ENCODE data around the gene KDM4E. TPM values are rescaled to one million over a fixed set of nuclear protein-coding genes. Genes with fewer than 3 reads are reported as not detected.

Gene KDM4E
- total and polyA plus RNA-seq, 9 of the 15 experiments (the other 6 are each of a cell fraction or from before 2014, with no cell fraction given), result 0.04 TPM; not detected in 8

DNA sequence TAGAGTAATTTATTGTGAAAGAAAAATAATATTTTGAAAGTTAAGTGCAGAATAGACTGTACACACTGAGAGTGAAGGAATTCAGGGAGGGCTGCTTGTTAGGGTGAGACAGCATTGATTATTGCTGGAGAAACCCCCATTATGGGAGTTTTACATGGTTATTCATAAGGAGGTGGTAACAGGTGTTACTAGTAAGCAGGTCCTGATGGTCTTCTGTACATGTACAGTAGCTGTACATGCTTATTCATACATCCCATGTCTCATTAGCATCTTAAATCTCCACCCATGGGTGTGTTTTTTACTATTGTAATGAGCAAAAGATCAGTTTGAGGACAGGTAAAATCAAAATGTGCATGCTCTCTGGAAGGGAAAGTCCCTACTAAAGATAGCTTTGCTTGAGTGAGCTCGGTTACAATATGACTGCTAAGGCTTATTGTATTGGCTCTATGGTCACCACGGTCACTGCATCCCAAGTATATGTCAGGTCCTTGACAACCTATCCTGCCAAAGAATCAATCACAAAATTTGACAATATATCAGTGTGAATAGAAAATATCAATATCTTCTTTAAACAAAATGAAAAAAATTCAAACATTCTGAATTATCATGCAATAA, 30.3 kb downstream of the KDM4E start:
- Histone ChIP-seq H3K4me1 (replicated peaks in 1 of 2; ENCODE audit: control insufficient read depth in 2 of 2, insufficient read depth in 2 of 2, low read length in 2 of 2) (peaks cover under 1 to 4% of the 10 kb centered on the region in 2 experiments; a peak in 2 of 5 replicates), H3K27ac (ENCODE audit: extremely low read depth, low read depth, low read length) (no peak overlapping the region), H3K9ac (ENCODE audit: insufficient read depth in 1 of 2, low read depth in 2 of 2, low read length in 2 of 2) (no peak overlapping the region), H3K27me3 (ENCODE audit: control insufficient read depth in 2 of 2, insufficient read depth in 2 of 2, low read length in 2 of 2) (peaks cover 2 to 23% of the 10 kb centered on the region in 2 experiments; a peak in 3 of 5 replicates), H3K36me3 (ENCODE audit: control insufficient read depth, insufficient read depth, low read length) (no peaks in the 10 kb centered on the region), H3K9me3 (replicated peaks; ENCODE audit: control insufficient read depth, insufficient read depth, low read depth, low read length) (no peaks in the 10 kb centered on the region), H3K9me1 (ENCODE audit: control insufficient read depth, insufficient read depth, low read length) (no peaks in the 10 kb centered on the region), H3K4me3 (no peak overlapping the region), H4K20me1 (replicated peaks; ENCODE audit: control insufficient read depth, insufficient read depth, low read length) (no peaks in the 10 kb centered on the region), H2AFZ (ENCODE audit: low read depth, low read length) (no peak overlapping the region), H3K4me2 (ENCODE audit: insufficient read depth, low read length) (no peak overlapping the region), H3K79me2 (ENCODE audit: control insufficient read depth, insufficient read depth, low read length) (no peaks in the 10 kb centered on the region)
- intact Hi-C loops (cut with micrococcal nuclease) (no loop called here), in situ Hi-C loops (cut with MboI) (no loop called here)
- no TSS peak for BruUV-seq (replicated peaks)
- POLR2A ChIA-PET, result interaction anchor here (1.2 to 1.4 kb wide), 2 partner anchors 12 to 99 kb away, joined by 3 to 5 read pairs; partner anchors contain the start of gene SRSF8
- TF ChIP-seq, protein P1, sequence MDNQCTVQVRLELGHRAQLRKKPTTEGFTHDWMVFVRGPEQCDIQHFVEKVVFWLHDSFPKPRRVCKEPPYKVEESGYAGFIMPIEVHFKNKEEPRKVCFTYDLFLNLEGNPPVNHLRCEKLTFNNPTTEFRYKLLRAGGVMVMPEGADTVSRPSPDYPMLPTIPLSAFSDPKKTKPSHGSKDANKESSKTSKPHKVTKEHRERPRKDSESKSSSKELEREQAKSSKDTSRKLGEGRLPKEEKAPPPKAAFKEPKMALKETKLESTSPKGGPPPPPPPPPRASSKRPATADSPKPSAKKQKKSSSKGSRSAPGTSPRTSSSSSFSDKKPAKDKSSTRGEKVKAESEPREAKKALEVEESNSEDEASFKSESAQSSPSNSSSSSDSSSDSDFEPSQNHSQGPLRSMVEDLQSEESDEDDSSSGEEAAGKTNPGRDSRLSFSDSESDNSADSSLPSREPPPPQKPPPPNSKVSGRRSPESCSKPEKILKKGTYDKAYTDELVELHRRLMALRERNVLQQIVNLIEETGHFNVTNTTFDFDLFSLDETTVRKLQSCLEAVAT (IDR thresholded peaks at IDR 0.05), result no peak
- TF ChIP-seq, protein P2, sequence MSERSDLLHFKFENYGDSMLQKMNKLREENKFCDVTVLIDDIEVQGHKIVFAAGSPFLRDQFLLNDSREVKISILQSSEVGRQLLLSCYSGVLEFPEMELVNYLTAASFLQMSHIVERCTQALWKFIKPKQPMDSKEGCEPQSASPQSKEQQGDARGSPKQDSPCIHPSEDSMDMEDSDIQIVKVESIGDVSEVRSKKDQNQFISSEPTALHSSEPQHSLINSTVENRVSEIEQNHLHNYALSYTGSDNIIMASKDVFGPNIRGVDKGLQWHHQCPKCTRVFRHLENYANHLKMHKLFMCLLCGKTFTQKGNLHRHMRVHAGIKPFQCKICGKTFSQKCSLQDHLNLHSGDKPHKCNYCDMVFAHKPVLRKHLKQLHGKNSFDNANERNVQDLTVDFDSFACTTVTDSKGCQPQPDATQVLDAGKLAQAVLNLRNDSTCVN (CRISPR knock-in tag; IDR thresholded peaks at IDR 0.05), result no peak
- no peak for TF ChIP-seq TCFL5 (CRISPR knock-in tag; conservative IDR thresholded peaks at IDR 0.05)
- TF ChIP-seq, protein P3, sequence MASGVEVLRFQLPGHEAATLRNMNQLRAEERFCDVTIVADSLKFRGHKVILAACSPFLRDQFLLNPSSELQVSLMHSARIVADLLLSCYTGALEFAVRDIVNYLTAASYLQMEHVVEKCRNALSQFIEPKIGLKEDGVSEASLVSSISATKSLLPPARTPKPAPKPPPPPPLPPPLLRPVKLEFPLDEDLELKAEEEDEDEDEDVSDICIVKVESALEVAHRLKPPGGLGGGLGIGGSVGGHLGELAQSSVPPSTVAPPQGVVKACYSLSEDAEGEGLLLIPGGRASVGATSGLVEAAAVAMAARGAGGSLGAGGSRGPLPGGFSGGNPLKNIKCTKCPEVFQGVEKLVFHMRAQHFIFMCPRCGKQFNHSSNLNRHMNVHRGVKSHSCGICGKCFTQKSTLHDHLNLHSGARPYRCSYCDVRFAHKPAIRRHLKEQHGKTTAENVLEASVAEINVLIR (CRISPR knock-in tag; IDR thresholded peaks at IDR 0.05), result no peak
- no peak for TF ChIP-seq TGIF2 (CRISPR knock-in tag; IDR thresholded peaks at IDR 0.05)
- TF ChIP-seq ZNF41 (CRISPR knock-in tag; conservative IDR thresholded peaks at IDR 0.05), result no peak
- TF ChIP-seq, protein P4, sequence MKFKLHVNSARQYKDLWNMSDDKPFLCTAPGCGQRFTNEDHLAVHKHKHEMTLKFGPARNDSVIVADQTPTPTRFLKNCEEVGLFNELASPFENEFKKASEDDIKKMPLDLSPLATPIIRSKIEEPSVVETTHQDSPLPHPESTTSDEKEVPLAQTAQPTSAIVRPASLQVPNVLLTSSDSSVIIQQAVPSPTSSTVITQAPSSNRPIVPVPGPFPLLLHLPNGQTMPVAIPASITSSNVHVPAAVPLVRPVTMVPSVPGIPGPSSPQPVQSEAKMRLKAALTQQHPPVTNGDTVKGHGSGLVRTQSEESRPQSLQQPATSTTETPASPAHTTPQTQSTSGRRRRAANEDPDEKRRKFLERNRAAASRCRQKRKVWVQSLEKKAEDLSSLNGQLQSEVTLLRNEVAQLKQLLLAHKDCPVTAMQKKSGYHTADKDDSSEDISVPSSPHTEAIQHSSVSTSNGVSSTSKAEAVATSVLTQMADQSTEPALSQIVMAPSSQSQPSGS (CRISPR knock-in tag; IDR thresholded peaks at IDR 0.05), result no peak
- TF ChIP-seq FOS (IDR thresholded peaks at IDR 0.05; ENCODE audit: extremely low read depth, insufficient read length), result no peak
- no peak for TF ChIP-seq SMARCA5 (IDR thresholded peaks at IDR 0.05)
- TF ChIP-seq ZNF232 (CRISPR knock-in tag; IDR thresholded peaks at IDR 0.05), result no peak
- no peak for TF ChIP-seq ZNF561 (CRISPR knock-in tag; conservative IDR thresholded peaks at IDR 0.05)
- TF ChIP-seq ZNF507 (tag; conservative IDR thresholded peaks at IDR 0.05), result no peak
- TF ChIP-seq EWSR1 (IDR thresholded peaks at IDR 0.05; ENCODE audit: borderline replicate concordance, low read depth, partially characterized antibody), result no peak
- no peak for TF ChIP-seq MAZ (CRISPR knock-in tag; conservative IDR thresholded peaks at IDR 0.05 in 1 of 2, IDR thresholded peaks at IDR 0.05 in 1 of 2)
- TF ChIP-seq E2F3 (CRISPR knock-in tag; IDR thresholded peaks at IDR 0.05), result no peak
- TF ChIP-seq ELF4 (CRISPR knock-in tag; IDR thresholded peaks at IDR 0.05), result no peak
- TF ChIP-seq PCBP2 (IDR thresholded peaks at IDR 0.05; ENCODE audit: low read depth, low read length, poor library complexity, severe bottlenecking), result no peak
- CTCF ChIA-PET (ENCODE audit: low intra/inter-chr PET ratio), result no interaction called here
- 3% methylated on average over 2 of the region's 2 CpGs for WGBS (ENCODE audit: insufficient coverage, low coverage, missing lambda C conversion rate)
- FAIRE-seq (no peak), DNase-seq (ENCODE audit: extremely low read depth in 1 of 4, low spot score in 3 of 4) (no peak), ATAC-seq (no peak)

Data from K562 (cell line).